ENCODE data around the gene MED31. TPM values are rescaled to one million over a fixed set of nuclear protein-coding genes. Genes with fewer than 3 reads are reported as not detected.
A peak's percentile ranks its signal among the peaks of the same experiment; 100 is the strongest.
"Not testable (repeated sequence)": the region's sequence is repeated elsewhere in the genome, so short reads cannot be mapped to it uniquely, and the experiment has no call there.

Gene MED31
- 4.6 TPM for total RNA-seq

GRCh38 chr17:6651354-6651918, at the start of gene MED31, which contains the start of gene C17orf100:
TSS of gene MED31 (minus strand) at chr17:6651605. CDS start at chr17:6651528, 77 bp downstream.
TSS of gene C17orf100 (plus strand) at chr17:6651762. CDS start at chr17:6651914, 152 bp downstream.
- DNase-seq (ENCODE audit: low read depth in 2 of 3, low spot score in 2 of 3), result peak; percentile 81 to 97 (median 93)

- no peak for DNase-seq (ENCODE audit: low read depth in 2 of 3, low spot score in 2 of 3)
These were observed 49.5 kb upstream of the MED31 start for GRCh38 chr17:6700948-6701307.

- DNase-seq (ENCODE audit: low read depth in 2 of 3, low spot score in 2 of 3), result no peak
These were observed 48.9 kb upstream of the MED31 start for GRCh38 chr17:6699997-6700947.

GRCh38 chr17:6698004-6698403, 46.6 kb upstream of the MED31 start:
- DNase-seq (ENCODE audit: low read depth in 2 of 3, low spot score in 2 of 3), result no peak

- no peak for DNase-seq (ENCODE audit: low read depth in 2 of 3, low spot score in 2 of 3)
These were observed 45.5 kb upstream of the MED31 start for GRCh38 chr17:6696906-6697305.

GRCh38 chr17:6695565-6695964, 44.2 kb upstream of the MED31 start:
- DNase-seq (ENCODE audit: low read depth in 2 of 3, low spot score in 2 of 3), result no peak

- DNase-seq (ENCODE audit: low read depth in 2 of 3, low spot score in 2 of 3), result no peak
These were observed 43.6 kb upstream of the MED31 start for GRCh38 chr17:6695051-6695450.

GRCh38 chr17:6691958-6692357, 40.6 kb upstream of the MED31 start:
- not testable (repeated sequence) for DNase-seq (ENCODE audit: low read depth in 2 of 3, low spot score in 2 of 3)

- no peak for DNase-seq (ENCODE audit: low read depth in 2 of 3, low spot score in 2 of 3)
These were observed 40.1 kb upstream of the MED31 start for GRCh38 chr17:6691546-6691945.

- DNase-seq (ENCODE audit: low read depth in 2 of 3, low spot score in 2 of 3), result no peak
These were observed 39.2 kb upstream of the MED31 start for GRCh38 chr17:6690641-6691040.

- DNase-seq (ENCODE audit: low read depth in 2 of 3, low spot score in 2 of 3), result no peak
These were observed 37.5 kb upstream of the MED31 start for GRCh38 chr17:6688944-6689343.

GRCh38 chr17:6686026-6686425, 34.6 kb upstream of the MED31 start:
- no peak for DNase-seq (ENCODE audit: low read depth in 2 of 3, low spot score in 2 of 3)

GRCh38 chr17:6684881-6685767, 33.7 kb upstream of the MED31 start:
- DNase-seq (ENCODE audit: low read depth in 2 of 3, low spot score in 2 of 3), result no peak

GRCh38 chr17:6684460-6684783, 33.0 kb upstream of the MED31 start:
- DNase-seq (ENCODE audit: low read depth in 2 of 3, low spot score in 2 of 3), result no peak

- no peak for DNase-seq (ENCODE audit: low read depth in 2 of 3, low spot score in 2 of 3)
These were observed 32.5 kb upstream of the MED31 start for GRCh38 chr17:6683730-6684459.

GRCh38 chr17:6683081-6683684, 31.8 kb upstream of the MED31 start:
- no peak for DNase-seq (ENCODE audit: low read depth in 2 of 3, low spot score in 2 of 3)

GRCh38 chr17:6682339-6682738, 30.9 kb upstream of the MED31 start:
- no peak for DNase-seq (ENCODE audit: low read depth in 2 of 3, low spot score in 2 of 3)

GRCh38 chr17:6681671-6682070, 30.3 kb upstream of the MED31 start:
- no peak for DNase-seq (ENCODE audit: low read depth in 2 of 3, low spot score in 2 of 3)

GRCh38 chr17:6681176-6681575, 29.8 kb upstream of the MED31 start:
- DNase-seq (ENCODE audit: low read depth in 2 of 3, low spot score in 2 of 3), result no peak

GRCh38 chr17:6679241-6679640, 27.8 kb upstream of the MED31 start:
- DNase-seq (ENCODE audit: low read depth in 2 of 3, low spot score in 2 of 3), result no peak

All from hematopoietic multipotent progenitor cell (in vitro differentiated cells).